CD4-positive, alpha-beta T cell treated with Interleukin-12 subunit alpha and Interleukin-12 subunit beta, for 1 hour (primary cell): Measurements from ENCODE around the gene AGMAT.

ENCODE experiments used
- DNase-seq: peaks from one replicate; pipeline ENCODE4 v3.0.0-alpha.2; 2020

The AGMAT gene, protein sequence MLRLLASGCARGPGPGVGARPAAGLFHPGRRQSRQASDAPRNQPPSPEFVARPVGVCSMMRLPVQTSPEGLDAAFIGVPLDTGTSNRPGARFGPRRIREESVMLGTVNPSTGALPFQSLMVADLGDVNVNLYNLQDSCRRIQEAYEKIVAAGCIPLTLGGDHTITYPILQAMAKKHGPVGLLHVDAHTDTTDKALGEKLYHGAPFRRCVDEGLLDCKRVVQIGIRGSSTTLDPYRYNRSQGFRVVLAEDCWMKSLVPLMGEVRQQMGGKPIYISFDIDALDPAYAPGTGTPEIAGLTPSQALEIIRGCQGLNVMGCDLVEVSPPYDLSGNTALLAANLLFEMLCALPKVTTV

DNA sequence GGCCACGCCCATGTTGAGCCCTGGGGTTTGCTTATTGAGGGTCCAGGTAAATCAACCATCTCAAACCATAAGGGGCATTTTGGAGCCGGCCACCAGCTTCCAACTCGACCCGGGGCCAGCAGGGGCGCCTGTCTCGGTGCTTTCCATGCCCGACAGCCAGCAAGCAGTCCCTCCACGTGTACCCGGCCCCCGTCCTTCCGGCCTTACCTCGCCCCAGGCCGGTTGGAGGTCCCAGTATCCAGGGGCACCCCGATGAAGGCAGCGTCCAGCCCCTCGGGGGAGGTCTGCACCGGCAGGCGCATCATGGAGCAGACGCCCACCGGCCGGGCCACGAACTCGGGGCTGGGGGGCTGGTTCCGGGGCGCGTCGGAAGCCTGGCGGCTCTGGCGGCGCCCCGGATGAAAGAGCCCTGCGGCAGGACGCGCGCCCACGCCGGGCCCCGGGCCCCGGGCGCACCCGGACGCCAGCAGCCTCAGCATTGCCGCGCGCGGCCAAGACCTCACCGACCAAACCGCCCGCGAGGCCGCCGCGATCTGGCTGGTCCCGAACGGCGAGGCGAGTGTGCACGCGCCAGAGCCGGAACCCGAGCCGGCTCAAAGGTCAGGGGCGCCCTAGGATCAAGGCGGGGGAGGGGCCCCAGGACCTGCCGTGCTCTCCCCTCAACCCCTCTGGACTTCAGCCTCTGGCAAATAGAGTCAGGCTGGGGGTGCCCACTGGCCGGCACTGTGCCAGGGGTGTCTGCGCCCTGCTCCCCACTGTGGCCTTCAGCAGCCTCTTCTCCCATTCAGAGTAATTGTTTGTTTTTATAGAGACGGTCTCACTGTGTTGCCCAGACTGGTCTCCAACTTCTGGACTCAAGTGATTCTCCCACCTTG lies at the start of gene AGMAT:
Gene AGMAT (minus strand): TSS at position 563 of the 875 bp plus-strand sequence. CDS start 84 bp downstream, at position 479.
- DNase-seq, result peak; percentile 55

DNA sequence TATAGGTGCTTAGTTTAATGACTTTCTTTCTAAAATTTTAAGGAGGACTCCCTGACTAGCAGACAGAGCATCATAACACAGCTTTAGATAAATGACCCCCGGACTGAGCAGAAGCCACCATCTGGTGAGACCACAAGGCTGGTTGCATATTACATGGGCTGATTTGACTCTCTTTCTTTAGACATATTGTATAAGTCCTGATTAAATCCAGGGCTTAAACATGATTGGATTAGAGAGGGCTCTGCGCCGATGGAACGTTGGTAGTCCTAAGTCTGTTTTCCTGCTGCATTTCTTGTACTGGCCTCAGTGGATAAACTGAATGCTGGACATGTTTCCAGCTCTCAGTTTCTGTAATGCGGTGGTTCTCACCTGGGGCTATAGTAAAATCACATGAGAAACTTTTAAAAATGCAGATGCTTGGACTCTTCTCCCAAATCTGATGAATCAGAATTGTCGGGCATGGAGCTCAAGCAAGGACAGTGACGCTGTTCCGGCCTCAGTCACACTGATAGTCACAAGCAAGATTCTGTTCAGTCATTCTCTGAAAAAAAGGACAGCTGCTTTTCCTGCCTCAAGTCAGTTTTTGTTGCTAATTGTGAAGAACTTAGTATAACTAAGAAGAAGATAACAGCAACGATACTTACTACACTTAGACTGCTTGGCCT lies 49.0 kb upstream of the AGMAT start:
- DNase-seq, result no peak

DNA sequence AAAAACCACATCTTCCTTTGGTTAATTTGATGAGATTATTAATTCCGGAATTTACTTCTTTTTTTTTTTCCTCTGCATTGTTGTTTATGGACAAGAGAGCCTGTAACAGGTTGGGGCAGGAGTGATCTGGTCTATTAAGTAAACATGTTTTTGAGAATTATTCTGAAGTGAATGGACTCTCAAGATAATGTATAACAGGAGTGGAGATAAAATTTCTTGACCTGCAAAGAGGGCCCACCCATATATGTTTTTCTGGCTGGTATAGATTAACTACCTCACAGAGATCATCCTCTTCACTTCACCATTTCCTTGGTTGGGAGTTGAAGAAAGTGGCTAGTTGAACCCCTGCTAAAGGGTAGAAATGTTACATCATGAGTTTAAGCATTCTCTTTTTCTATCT lies 43.2 kb upstream of the AGMAT start:
- no peak for DNase-seq

DNA sequence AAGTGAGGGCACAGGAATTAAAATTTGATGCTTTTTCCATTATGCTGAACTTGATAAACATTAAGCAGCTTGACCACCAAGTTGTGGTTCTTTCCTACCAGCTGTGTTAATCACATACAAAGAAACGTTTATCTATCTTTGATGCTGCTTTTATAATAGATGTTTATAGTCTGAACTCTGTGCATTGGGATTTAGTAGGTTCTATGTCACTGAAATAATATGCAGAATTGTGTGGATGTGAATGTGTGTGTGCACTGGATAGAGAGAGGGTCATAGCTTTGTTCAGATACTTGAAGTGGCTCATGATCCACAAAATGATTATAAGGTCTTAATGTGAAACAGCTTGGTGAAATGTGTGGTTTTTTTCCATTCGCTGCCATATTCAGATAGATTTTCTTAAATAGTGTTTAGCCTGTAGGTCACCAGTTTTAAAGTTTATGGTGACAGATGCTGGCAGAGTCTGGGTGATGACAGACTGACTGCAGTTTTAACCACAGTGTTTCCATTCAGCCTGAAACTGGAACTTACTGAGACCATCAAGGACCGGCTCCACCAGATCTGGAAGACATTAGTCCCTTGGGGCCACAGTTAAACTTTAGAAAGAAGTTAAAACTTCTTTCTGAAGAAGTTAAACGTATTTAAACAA lies 42.6 kb upstream of the AGMAT start:
- DNase-seq, result no peak

DNA sequence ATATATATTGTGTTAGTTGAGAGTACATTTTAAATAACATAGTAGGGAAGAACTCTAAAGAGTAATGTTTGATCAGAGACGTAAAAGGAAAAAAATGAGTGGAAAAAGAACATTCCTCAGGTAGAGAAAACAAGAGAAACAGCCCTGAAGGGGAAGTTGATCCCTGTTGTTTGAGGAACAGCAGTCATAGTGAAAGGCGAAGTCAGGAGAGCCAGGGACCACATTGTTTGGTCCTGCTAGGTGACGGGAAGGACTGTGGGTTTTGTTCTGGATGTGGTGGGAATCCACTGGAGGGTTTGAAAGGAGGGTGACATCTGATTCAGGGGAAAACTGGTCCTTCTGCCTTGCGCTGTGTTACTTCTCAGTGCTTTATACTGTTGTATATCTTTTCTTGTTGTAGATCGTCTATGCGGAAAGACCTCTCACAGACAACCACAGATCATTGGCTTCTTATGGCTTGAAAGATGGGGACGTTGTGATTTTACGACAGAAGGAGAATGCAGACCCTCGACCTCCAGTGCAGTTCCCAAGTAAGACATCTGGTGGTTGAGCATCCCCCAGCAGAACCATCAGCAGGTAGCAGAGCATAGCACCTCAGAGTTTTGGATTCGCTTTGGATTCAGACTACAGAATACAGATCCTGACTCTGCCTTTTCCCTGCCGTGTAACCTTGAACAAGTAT lies 41.6 kb upstream of the AGMAT start:
- DNase-seq, result no peak

DNA sequence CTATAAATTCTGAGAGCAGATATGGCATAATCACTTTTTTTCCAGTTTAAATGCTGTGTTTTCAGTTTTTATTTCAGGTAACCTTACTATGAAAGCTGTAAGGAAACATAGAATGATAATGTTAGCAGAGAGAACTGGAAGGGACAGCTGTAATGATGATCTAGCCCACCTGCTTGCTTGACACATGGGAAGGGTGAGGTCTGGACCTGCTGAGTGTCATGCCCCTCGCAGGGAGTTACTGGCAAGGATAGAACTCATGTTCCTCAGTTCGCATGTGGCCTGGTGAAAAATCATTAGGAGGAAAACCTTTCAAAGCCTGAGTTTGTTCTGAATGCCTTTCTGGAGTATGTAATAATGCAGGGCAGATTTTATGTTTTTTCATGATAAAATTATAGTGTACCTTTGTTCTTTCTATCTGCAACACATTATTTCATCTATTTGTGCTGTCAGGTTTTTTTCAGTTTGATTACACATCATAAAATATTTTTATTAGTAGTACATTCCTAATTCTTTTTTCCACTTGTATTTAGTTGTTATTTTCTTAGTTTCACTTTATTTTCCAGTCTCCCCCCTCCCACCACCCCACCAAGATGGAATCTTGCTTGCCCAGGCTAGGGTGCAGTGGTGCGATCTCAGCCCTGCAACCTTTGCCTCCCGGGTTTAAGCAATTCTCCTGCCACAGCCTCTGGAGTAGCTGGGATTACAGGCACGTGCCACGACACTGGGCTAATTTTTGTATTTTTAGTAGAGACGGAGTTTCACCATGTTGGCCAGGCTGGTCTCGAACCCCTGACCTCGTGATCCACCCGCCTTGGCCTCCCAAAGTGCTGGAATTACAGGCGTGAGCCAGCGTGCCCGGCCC lies 40.4 kb upstream of the AGMAT start:
- DNase-seq, result no peak

DNA sequence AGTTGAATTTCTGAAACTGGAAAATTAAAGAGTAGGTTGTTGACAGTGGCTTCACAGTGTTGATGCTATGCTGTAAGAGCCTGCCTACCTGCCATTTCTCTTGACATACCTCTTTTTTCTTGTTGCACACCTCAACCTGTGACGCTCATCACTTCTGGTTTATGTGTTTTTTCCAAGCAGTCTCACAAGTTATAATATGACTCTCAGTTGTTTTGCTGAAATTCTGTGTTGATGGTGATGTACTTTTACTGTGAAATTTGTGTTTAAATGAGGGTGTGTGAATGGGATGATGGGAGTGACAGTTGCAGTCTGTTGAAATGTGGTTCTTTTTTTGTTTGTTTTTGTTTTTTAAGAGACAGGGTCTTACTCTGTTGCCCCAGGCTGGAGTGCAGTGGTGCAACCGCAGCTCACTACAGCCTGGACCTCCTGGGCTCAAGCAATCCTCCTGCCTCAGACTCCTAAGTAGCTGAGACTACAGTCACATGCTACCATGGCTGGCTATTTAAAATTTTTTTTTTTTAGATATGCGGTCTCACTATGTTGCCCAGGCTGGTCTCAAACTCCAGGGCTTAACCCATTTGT lies 39.4 kb upstream of the AGMAT start:
- DNase-seq, result no peak

DNA sequence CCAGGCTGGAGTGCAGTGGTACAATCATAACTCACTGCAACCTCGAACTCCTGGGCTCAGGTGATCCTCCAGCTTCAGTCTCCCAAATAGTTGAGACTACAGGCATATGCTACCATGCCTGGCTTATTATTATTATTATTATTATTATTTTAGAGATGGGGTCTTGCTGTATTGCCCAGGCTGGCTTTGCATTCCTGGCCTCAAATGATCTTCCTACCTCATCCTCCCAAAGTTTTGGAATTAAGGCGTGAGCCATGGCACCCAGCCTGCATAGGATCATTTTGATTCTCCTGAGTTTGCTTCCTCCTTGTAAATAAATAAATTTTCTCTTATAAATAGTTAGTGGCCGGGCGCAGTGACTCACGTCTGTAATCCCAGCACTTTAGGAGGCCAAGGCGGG lies 38.6 kb upstream of the AGMAT start:
- DNase-seq, result no peak

DNA sequence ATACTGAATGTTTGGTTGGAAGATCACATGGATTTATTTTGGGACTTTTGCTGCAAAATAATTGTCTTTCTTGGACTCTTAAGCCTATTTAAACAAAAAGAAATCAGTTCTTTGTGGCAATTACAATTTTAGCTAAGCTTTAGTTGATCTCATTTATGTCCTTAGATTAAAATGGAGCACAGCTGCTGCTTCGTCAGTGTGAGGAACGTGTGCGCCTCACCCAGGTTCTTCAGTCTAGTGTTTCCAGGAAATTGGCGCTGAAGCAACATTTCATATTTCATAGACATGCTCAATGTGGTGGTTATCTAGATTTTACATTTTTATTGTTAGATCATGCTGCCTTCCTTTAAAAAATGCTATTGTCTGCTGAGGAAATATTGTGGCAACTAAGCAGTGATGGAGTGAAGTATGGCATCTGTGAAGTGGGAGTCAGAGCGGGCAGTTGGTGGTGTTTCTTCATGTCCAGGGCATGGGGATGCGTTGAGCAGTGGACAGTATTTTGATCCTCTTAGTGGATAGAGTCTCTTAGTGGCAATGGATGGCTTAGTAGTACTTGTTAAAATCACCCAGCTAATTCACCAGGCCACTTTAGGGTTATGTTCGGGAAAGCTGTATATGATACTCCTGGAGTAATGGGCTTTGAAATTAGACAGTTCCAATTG lies 38.0 kb upstream of the AGMAT start:
- no peak for DNase-seq

DNA sequence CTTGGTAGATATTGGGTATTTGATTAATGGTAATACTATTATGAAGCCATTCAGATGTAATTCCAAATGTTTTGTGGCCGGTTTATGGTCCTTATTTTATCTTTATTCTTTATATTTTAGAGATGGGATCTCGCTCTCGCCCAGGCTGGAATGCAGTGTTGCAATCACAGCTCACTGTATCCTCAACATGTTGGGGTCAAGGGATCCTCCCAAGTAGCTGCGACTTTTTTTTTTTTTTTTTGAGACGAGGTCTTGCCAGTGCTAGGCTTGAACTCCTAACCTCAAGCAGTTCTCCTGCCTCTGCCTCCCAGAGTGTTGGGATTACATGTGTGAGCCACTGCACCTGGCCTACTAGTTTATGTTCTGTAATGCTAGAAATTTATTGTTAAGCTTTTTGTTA lies 37.1 kb upstream of the AGMAT start:
- no peak for DNase-seq

DNA sequence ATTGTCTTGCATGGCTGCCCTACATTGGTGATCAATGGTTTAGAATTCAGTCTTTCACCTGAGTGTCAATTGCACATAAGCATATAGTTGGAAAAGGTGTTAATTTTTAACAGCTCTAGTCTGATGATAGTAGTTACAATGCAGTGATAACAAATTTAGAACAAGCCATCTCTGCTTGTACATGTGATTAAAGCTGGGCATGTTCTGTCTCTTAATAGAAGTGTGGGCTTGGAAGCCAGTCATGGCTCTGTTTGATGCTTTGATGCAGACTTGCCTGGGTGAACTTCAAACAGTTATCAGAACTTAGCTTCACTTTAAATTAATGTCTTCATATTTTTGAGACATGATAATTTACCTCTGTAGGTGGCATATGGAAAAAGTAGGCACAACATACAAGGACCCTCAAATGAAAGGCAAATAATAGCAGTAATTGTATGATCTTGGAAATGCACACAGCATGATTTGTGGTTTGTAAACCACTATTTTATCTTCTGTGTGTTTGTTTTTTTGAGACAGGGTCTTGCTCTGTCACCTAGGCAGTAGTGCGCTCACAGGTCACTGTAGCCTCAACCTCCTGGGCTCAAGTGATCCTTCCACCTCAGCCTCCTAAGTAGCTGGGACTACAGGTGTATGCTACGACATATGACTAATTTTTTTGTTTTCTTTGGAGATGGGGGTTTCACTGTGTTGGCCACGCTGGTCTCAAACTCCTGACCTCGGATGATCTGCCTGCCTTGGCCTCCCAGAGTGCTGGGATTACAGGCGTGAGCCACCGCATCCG lies 36.2 kb upstream of the AGMAT start:
- DNase-seq, result no peak

DNA sequence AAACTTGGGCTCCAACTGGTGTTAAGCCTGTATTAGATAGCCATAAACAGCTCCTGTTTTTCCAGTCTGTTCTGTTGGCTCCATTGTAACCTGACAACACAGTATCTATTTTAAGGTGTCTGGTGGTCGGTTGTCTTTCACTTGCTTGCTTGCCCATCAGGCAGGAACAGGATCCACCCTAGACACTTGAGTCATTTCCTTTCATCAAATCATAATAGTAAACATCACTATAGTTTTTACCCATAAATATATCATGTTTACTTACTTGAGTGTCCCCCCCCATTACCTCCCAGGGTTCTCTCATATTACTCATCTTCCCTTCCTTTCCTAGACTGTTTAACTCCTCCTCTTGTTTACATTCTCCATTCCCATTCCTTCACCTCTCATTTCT lies 35.3 kb upstream of the AGMAT start:
- peak; percentile 50 for DNase-seq

DNA sequence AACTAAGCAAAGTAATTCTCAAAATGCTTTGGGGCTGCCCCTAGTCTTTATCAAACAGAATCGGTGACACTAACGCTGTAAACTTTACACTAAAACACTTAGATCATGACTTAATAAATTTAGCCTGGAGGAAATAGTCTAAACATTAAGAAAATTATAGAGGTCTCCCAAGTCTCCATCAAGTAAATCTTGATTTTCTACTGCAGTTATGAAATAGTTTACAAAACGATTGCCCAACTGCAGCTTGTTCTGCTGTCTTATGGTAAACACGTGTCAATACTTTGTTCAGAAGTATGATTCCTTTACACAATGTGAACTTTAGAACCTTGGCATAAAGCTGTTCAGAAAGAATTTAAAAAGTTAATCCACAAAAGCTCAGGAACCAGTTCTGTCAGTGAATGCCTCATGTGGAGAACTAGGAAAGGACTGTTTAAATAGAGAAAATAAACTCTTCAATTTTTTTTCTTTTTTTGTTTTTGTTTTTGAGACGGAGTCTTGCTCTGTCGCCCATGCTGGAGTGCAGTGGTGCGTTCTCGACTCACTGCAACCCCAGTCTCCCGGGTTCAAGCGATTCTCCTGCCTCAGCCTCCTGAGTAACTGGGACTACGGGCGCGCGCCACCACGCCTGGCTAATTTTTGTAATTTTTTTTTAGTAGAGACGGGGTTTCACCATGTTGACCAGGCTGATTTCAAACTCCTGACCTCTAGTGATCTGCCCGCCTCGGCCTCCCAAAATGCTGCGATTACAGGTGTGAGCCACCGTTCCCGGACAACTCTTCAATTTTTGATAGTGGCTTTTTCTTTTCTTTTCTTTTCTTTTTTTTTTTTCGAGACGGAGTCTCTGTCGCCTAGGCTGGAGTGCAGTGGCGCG lies 34.0 kb upstream of the AGMAT start:
- DNase-seq, result no peak

DNA sequence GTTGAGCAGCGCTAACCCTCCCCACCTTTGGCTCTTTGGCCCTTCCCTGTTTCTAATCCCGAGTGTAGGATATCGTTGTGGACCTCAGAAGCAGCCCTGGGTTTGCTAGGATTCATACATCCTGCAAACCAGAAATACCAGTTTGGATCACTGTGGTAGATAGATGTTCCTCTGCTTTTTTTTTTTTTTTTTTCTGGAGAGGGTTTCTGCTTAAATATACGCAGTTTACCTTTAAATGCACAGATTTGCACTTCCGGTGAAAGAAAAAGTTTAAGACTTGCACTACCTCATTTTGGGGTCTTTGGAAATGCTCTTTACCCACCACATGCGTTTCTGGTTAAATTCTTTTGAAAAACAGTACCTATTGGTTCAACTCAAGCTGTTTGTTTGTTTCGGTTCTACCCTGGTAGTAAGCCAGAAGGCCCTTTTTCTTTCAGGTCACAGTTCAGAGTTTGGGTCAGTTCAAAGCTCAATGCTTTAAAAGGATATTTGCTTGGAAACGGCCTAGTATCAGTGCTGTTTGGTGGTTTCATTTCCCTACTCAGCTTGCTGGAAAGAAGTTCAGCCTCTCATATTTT lies 33.3 kb upstream of the AGMAT start:
- peak; percentile 26 for DNase-seq

DNA sequence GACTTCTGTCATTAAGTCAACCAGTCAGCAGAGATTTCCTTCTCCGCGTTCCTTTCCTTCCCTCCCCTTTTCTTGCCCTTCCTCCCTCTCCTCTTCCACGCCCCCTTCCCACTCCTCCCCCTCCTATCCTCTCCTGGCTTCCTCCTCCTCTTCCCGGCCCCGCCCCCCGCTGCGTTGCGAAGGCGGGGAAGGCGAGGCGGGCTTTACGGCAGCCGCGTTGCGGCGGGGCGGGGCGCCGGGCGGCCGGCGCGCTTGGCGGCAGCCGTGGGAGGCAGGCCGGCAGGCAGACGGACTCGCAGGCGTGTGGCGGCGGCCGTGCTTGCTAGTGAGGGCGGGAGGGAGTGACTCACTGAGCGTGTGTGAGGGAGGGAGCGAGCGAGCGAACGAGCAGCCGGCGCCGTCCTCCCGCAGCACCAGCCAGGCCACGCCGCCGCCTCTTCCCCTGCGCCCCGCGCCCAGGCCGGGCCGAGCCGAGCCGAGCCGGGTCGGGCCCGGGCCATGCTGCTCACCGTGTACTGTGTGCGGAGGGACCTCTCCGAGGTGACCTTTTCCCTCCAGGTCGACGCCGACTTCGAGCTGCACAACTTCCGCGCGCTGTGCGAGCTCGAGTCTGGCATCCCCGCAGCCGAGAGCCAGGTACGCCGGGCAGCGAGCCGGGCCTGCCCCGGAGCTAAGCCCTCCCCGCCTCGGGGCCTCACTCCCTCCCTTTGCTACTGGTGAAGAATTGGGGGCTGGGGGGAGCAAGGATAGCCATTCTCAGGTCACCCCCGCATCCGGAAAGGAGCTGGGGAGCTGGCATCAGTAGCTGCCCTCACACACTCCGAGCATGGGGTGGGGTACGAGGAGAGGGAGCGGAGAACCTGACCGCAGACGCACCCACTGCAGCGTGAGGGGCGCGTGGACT lies 32.6 kb upstream of the AGMAT start, which contains the start of gene DDI2:
Gene DDI2 (plus strand): TSS at position 286 of the 904 bp plus-strand sequence. CDS start 213 bp downstream, at position 499.
- peak; percentile 95 for DNase-seq

DNA sequence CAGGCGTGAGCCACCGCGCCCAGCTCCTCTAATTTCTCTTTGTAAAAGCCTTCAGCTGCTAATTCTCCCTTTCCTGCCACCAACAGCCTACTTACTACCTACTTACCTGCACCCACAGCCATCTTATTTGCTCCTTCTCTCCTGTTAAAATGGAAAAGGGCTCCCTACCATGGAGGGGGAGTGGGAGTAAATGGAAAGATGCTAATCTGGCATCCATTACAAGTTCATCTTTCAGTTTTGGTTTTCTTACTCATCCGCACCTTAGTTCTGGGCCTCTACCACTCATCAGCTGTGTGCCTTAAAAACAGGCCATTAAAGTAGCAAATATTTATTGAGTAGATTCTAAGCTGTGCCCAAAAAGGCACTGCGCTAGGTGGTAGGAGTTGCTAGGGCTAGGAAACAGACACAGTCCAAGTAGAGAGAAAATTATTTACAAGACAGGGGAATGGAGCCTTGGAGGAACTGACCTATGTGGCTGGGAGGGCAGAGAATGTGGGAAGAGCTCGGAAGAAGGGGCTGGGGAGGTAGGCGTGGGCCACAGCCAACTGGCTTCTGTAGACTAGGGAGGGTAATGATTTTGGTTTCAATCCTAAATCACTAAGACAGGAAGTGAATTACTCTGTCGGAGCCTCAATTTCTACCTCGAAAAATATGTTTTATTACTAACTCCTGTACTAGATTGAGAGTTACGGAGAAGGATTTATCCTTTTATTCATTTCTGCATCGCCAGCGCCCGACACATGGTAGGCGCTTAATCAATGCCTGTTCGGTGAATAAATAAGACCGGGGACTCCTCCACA lies 31.7 kb upstream of the AGMAT start:
- DNase-seq, result no peak
